A673 (cell line): Measurements from ENCODE around the gene LXN.

Experiments used
- CTCF ChIP-seq: fragments of 300-800, 200-600 bp; sonication (generic); conservative IDR thresholded peaks from 2 replicates; pipeline ENCODE4 v1.5.1; 2017; ENCODE audit warnings: low read depth, mild to moderate bottlenecking, antibody characterized with exemption, low read length, moderate library complexity, mixed read lengths
- EZH2 ChIP-seq: fragments of 200-600 bp; sonication (generic); IDR thresholded peaks from 2 replicates; pipeline ENCODE4 v1.6.1; 2017; ENCODE audit warnings: borderline replicate concordance, low read depth, mild to moderate bottlenecking, mixed read lengths, antibody characterized with exemption, low read length; ENCODE audit not compliant: poor library complexity, severe bottlenecking

GRCh38 chr3:158685159-158685558 is 12.7 kb upstream of the LXN start:
- TF ChIP-seq CTCF (no peak), EZH2 (no peak)
